Measurements from ENCODE around the gene TPM1. TPM values are rescaled to one million over a fixed set of nuclear protein-coding genes. Genes with fewer than 3 reads are reported as not detected.
A peak's percentile ranks its signal among the peaks of the same experiment; 100 is the strongest.

TPM1 gene
- polyA plus RNA-seq, 4 donors: 269 to 542 (median 382) TPM

GRCh38 chr15:63045465-63045840 lies 2.9 kb downstream of the TPM1 start:
- FAIRE-seq: no peak
- DNase-seq: no peak
- 48 to 68% (median 60%) methylated on average over 3 of the region's 3 CpGs for WGBS, 3 donors
- H3K4me1 ChIP-seq (ENCODE audit: control insufficient read depth in 3 of 3, insufficient read depth in 2 of 3, low read depth in 1 of 3, low read length in 2 of 3): peaks cover 1 to 22% (median 3%) of the 10 kb centered on the region in 3 donors
- H3K27ac ChIP-seq (ENCODE audit: low read depth in 1 of 3, low read length in 2 of 3): peak overlapping the region in 2 of 3 donors; percentile 33 to 58
- H3K36me3 ChIP-seq (ENCODE audit: control insufficient read depth in 3 of 3, insufficient read depth in 2 of 3, low read depth in 1 of 3, low read length in 3 of 3): peaks cover 0 to 14% (median 0%) of the 10 kb centered on the region in 3 donors
- H3K27me3 ChIP-seq (ENCODE audit: control insufficient read depth in 3 of 3, insufficient read depth in 3 of 3, low read length in 3 of 3): peaks cover 0 to 48% (median 17%) of the 10 kb centered on the region in 3 donors
- no peaks in the 10 kb centered on the region for H3K9me3 ChIP-seq (ENCODE audit: control insufficient read depth in 2 of 2, insufficient read depth in 1 of 2, low read depth in 1 of 2, low read length in 1 of 2)
- peak overlapping the region in 2 of 3 donors; percentile 24 to 54 for H3K4me3 ChIP-seq (ENCODE audit: low read depth in 1 of 3, low read length in 3 of 3)

GRCh38 chr15:63045879-63046278 lies 3.3 kb downstream of the TPM1 start:
- Histone ChIP-seq H3K4me1 (ENCODE audit: control insufficient read depth in 3 of 3, insufficient read depth in 2 of 3, low read depth in 1 of 3, low read length in 2 of 3) (peaks cover 1 to 26% (median 5%) of the 10 kb centered on the region in 3 donors), H3K27ac (ENCODE audit: low read depth in 1 of 3, low read length in 2 of 3) (peak overlapping the region in 2 of 3 donors; percentile 8 to 33), H3K9me3 (ENCODE audit: control insufficient read depth in 2 of 2, insufficient read depth in 1 of 2, low read depth in 1 of 2, low read length in 1 of 2) (no peaks in the 10 kb centered on the region), H3K4me3 (ENCODE audit: low read depth in 1 of 3, low read length in 3 of 3) (peak overlapping the region in 1 of 3 donors; percentile 54), H3K36me3 (ENCODE audit: control insufficient read depth in 3 of 3, insufficient read depth in 2 of 3, low read depth in 1 of 3, low read length in 3 of 3) (peaks cover 0 to 14% (median 0%) of the 10 kb centered on the region in 3 donors), H3K27me3 (ENCODE audit: control insufficient read depth in 3 of 3, insufficient read depth in 3 of 3, low read length in 3 of 3) (peaks cover 0 to 45% (median 16%) of the 10 kb centered on the region in 3 donors)
- FAIRE-seq: no peak
- WGBS, 3 donors: 75 to 87% (median 84%) methylated on average over 3 of the region's 3 CpGs
- DNase-seq: no peak

GRCh38 chr15:63046917-63047760 lies 4.6 kb downstream of the TPM1 start:
- Histone ChIP-seq H3K4me3 (ENCODE audit: low read depth in 1 of 3, low read length in 3 of 3) (peak overlapping the region; percentile 16 to 93 (median 33)), H3K27ac (ENCODE audit: low read depth in 1 of 3, low read length in 2 of 3) (peak overlapping the region in 2 of 3 donors; percentile 86 to 96), H3K36me3 (ENCODE audit: control insufficient read depth in 3 of 3, insufficient read depth in 2 of 3, low read depth in 1 of 3, low read length in 3 of 3) (peaks cover 0 to 14% (median 0%) of the 10 kb centered on the region in 3 donors), H3K4me1 (ENCODE audit: control insufficient read depth in 3 of 3, insufficient read depth in 2 of 3, low read depth in 1 of 3, low read length in 2 of 3) (peaks cover 1 to 37% (median 7%) of the 10 kb centered on the region in 3 donors), H3K27me3 (ENCODE audit: control insufficient read depth in 3 of 3, insufficient read depth in 3 of 3, low read length in 3 of 3) (peaks cover 0 to 32% (median 10%) of the 10 kb centered on the region in 3 donors), H3K9me3 (ENCODE audit: control insufficient read depth in 2 of 2, insufficient read depth in 1 of 2, low read depth in 1 of 2, low read length in 1 of 2) (no peaks in the 10 kb centered on the region)
- no peak for FAIRE-seq
- 72 to 80% (median 73%) methylated on average over 8 of the region's 8 CpGs for whole genome bisulfite sequencing, 3 donors
- no peak for DNase-seq

- WGBS, 3 donors: 13 to 17% (median 15%) methylated on average over 12 of the region's 12 CpGs
- no peak for FAIRE-seq
- Histone ChIP-seq H3K4me3 (ENCODE audit: low read depth in 1 of 3, low read length in 3 of 3) (peak overlapping the region; percentile 16 to 93 (median 33)), H3K4me1 (ENCODE audit: control insufficient read depth in 3 of 3, insufficient read depth in 2 of 3, low read depth in 1 of 3, low read length in 2 of 3) (peaks cover 1 to 43% (median 11%) of the 10 kb centered on the region in 3 donors), H3K36me3 (ENCODE audit: control insufficient read depth in 3 of 3, insufficient read depth in 2 of 3, low read depth in 1 of 3, low read length in 3 of 3) (peaks cover 0 to 14% (median 0%) of the 10 kb centered on the region in 3 donors), H3K27me3 (ENCODE audit: control insufficient read depth in 3 of 3, insufficient read depth in 3 of 3, low read length in 3 of 3) (peaks cover 0 to 30% (median 10%) of the 10 kb centered on the region in 3 donors), H3K27ac (ENCODE audit: low read depth in 1 of 3, low read length in 2 of 3) (peak overlapping the region; percentile 86 to 97 (median 96)), H3K9me3 (ENCODE audit: control insufficient read depth in 2 of 2, insufficient read depth in 1 of 2, low read depth in 1 of 2, low read length in 1 of 2) (no peaks in the 10 kb centered on the region)
- no peak for DNase-seq
Observed at GRCh38 chr15:63047792-63048114, 5.2 kb downstream of the TPM1 start.

- WGBS, 3 donors: 0 to 1% (median 1%) methylated on average over 49 to 75 of the region's 75 CpGs
- Histone ChIP-seq H3K4me3 (ENCODE audit: low read depth in 1 of 3, low read length in 3 of 3) (peak overlapping the region; percentile 67 to 93 (median 79)), H3K36me3 (ENCODE audit: control insufficient read depth in 3 of 3, insufficient read depth in 2 of 3, low read depth in 1 of 3, low read length in 3 of 3) (peaks cover 0 to 19% (median 0%) of the 10 kb centered on the region in 3 donors), H3K9me3 (ENCODE audit: control insufficient read depth in 2 of 2, insufficient read depth in 1 of 2, low read depth in 1 of 2, low read length in 1 of 2) (no peaks in the 10 kb centered on the region), H3K4me1 (ENCODE audit: control insufficient read depth in 3 of 3, insufficient read depth in 2 of 3, low read depth in 1 of 3, low read length in 2 of 3) (peaks cover 1 to 48% (median 16%) of the 10 kb centered on the region in 3 donors), H3K27ac (ENCODE audit: low read depth in 1 of 3, low read length in 2 of 3) (peak overlapping the region; percentile 86 to 97 (median 96)), H3K27me3 (ENCODE audit: control insufficient read depth in 3 of 3, insufficient read depth in 3 of 3, low read length in 3 of 3) (peaks cover 0 to 25% (median 7%) of the 10 kb centered on the region in 3 donors)
- DNase-seq (peak; percentile 90 to 99), FAIRE-seq (no peak)
Observed at GRCh38 chr15:63048115-63048775, 5.7 kb downstream of the TPM1 start.

- H3K4me3 ChIP-seq (ENCODE audit: low read depth in 1 of 3, low read length in 3 of 3): peak overlapping the region; percentile 67 to 93 (median 79)
- FAIRE-seq: no peak
- no peaks in the 10 kb centered on the region for H3K9me3 ChIP-seq (ENCODE audit: control insufficient read depth in 2 of 2, insufficient read depth in 1 of 2, low read depth in 1 of 2, low read length in 1 of 2)
- WGBS, 3 donors: 1 to 3% (median 3%) methylated on average over 37 to 38 of the region's 38 CpGs
- H3K27ac ChIP-seq (ENCODE audit: low read depth in 1 of 3, low read length in 2 of 3): peak overlapping the region; percentile 86 to 97 (median 96)
- peaks cover 1 to 51% (median 19%) of the 10 kb centered on the region in 3 donors for H3K4me1 ChIP-seq (ENCODE audit: control insufficient read depth in 3 of 3, insufficient read depth in 2 of 3, low read depth in 1 of 3, low read length in 2 of 3)
- peaks cover 0 to 17% (median 3%) of the 10 kb centered on the region in 3 donors for H3K27me3 ChIP-seq (ENCODE audit: control insufficient read depth in 3 of 3, insufficient read depth in 3 of 3, low read length in 3 of 3)
- peaks cover 0 to 15% (median 0%) of the 10 kb centered on the region in 3 donors for H3K36me3 ChIP-seq (ENCODE audit: control insufficient read depth in 3 of 3, insufficient read depth in 2 of 3, low read depth in 1 of 3, low read length in 3 of 3)
- DNase-seq: peak in 1 of 2 donors; percentile 70
Observed at GRCh38 chr15:63048776-63049665, 6.5 kb downstream of the TPM1 start.

GRCh38 chr15:63049783-63050371 lies 7.3 kb downstream of the TPM1 start:
- WGBS, 3 donors: 23 to 61% (median 42%) methylated on average over 8 of the region's 8 CpGs
- peak overlapping the region; percentile 67 to 93 (median 79) for H3K4me3 ChIP-seq (ENCODE audit: low read depth in 1 of 3, low read length in 3 of 3)
- DNase-seq: peak; percentile 69 to 78
- peaks cover 0 to 12% (median 0%) of the 10 kb centered on the region in 3 donors for H3K36me3 ChIP-seq (ENCODE audit: control insufficient read depth in 3 of 3, insufficient read depth in 2 of 3, low read depth in 1 of 3, low read length in 3 of 3)
- peak overlapping the region; percentile 86 to 97 (median 96) for H3K27ac ChIP-seq (ENCODE audit: low read depth in 1 of 3, low read length in 2 of 3)
- peaks cover 0 to 9% (median 0%) of the 10 kb centered on the region in 3 donors for H3K27me3 ChIP-seq (ENCODE audit: control insufficient read depth in 3 of 3, insufficient read depth in 3 of 3, low read length in 3 of 3)
- no peak for FAIRE-seq
- no peaks in the 10 kb centered on the region for H3K9me3 ChIP-seq (ENCODE audit: control insufficient read depth in 2 of 2, insufficient read depth in 1 of 2, low read depth in 1 of 2, low read length in 1 of 2)
- peaks cover 4 to 54% (median 19%) of the 10 kb centered on the region in 3 donors for H3K4me1 ChIP-seq (ENCODE audit: control insufficient read depth in 3 of 3, insufficient read depth in 2 of 3, low read depth in 1 of 3, low read length in 2 of 3)

All from small intestine (tissue), 7 donors.